Measurements from ENCODE around the gene HOXA4. TPM values are rescaled to one million over a fixed set of nuclear protein-coding genes. Genes with fewer than 3 reads are reported as not detected.

Gene HOXA4
- total and polyA plus RNA-seq, 10 of the 15 experiments (the other 5 are each of a cell fraction or from before 2014, with no cell fraction given): 0.07 TPM; not detected in 9

DNA sequence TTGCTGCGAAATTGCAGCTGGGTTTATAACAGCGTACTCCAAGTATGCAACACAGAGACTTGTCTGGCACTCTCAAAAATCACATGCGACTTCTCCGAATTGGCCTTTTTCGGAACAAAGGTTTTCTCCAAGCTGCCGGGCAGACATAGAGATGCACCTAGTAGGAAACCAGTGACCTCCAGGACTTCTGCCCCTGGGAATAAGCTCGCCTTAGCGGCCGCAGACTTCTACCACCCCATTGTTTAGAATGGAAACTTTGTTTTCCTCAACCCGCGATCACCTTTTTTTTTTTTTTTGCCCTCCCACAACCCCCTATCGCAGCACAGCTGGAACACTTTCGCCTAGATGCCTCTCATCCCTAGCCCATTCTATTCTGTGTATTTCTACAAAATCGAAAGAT, 48.5 kb upstream of the HOXA4 start (continued):
- TF ChIP-seq, protein P1, sequence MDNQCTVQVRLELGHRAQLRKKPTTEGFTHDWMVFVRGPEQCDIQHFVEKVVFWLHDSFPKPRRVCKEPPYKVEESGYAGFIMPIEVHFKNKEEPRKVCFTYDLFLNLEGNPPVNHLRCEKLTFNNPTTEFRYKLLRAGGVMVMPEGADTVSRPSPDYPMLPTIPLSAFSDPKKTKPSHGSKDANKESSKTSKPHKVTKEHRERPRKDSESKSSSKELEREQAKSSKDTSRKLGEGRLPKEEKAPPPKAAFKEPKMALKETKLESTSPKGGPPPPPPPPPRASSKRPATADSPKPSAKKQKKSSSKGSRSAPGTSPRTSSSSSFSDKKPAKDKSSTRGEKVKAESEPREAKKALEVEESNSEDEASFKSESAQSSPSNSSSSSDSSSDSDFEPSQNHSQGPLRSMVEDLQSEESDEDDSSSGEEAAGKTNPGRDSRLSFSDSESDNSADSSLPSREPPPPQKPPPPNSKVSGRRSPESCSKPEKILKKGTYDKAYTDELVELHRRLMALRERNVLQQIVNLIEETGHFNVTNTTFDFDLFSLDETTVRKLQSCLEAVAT (IDR thresholded peaks at IDR 0.05): no peak

GRCh38 chr7:27178366-27178765, 47.8 kb upstream of the HOXA4 start:
- no peak overlapping the region for H3K27ac ChIP-seq (ENCODE audit: control insufficient read depth, insufficient read depth)
- H2AFZ ChIP-seq (ENCODE audit: control insufficient read depth, low read depth, low read length): no peak overlapping the region
- peaks cover 14 to 22% of the 10 kb centered on the region in 2 experiments for H3K27me3 ChIP-seq (replicated peaks in 1 of 2; ENCODE audit: control insufficient read depth in 2 of 2, insufficient read depth in 2 of 2, low read length in 1 of 2)
- no TSS peak for BruUV-seq (replicated peaks)
- ChIA-PET RAD21 (ENCODE audit: unreplicated experiment) (no interaction called here), POLR2A (no interaction called here), CTCF (interaction anchor here (2.0 kb wide), 1 partner anchor 1284 kb away, joined by 4 read pairs; no protein-coding TSS in a partner anchor), SMC1A (ENCODE audit: uncharacterized antibody, unreplicated experiment) (no interaction called here)
- no peak overlapping the region for H3K4me2 ChIP-seq (ENCODE audit: control insufficient read depth, insufficient read depth)
- ATAC-seq: no peak
- no peaks in the 10 kb centered on the region for H3K79me2 ChIP-seq (ENCODE audit: control insufficient read depth, insufficient read depth, low read length)
- in situ Hi-C loops (cut with MboI) (no loop called here), intact Hi-C loops (cut with micrococcal nuclease; ENCODE audit: unreplicated experiment) (no loop called here)
- H4K20me1 ChIP-seq (ENCODE audit: control insufficient read depth, insufficient read depth): no peaks in the 10 kb centered on the region
- no peak for DNase-seq (ENCODE audit: low read depth, low spot score)
- no peaks in the 10 kb centered on the region for H3K4me1 ChIP-seq (ENCODE audit: control insufficient read depth, insufficient read depth, low read length)
- H3K9me3 ChIP-seq (replicated peaks; ENCODE audit: control insufficient read depth, insufficient read depth, low read length): no peaks in the 10 kb centered on the region; the same call in 2 of the 3 replicates
- 57% methylated on average over 6 of the region's 6 CpGs for WGBS (ENCODE audit: insufficient coverage, insufficient replicate concordance, low lambda C conversion rate, missing lambda C conversion rate)
- no peak for FAIRE-seq
- no peak overlapping the region for H3K9ac ChIP-seq (ENCODE audit: control insufficient read depth, insufficient read depth, low read length)
- no peak overlapping the region for H3K4me3 ChIP-seq
- H3K36me3 ChIP-seq (ENCODE audit: control insufficient read depth in 2 of 2, insufficient read depth in 2 of 2, low read length in 1 of 2): no peaks in the 10 kb centered on the region
- TF ChIP-seq STAT3 (IDR thresholded peaks at IDR 0.05; ENCODE audit: low read depth, low read length): no peak
- TF ChIP-seq RELA (IDR thresholded peaks at IDR 0.05; ENCODE audit: borderline replicate concordance, partially characterized antibody): no peak
- TF ChIP-seq BRCA1 (IDR thresholded peaks at IDR 0.05; ENCODE audit: low read depth, low read length): no peak
- TF ChIP-seq ATF2 (IDR thresholded peaks at IDR 0.05; ENCODE audit: low read length): no peak
- TF ChIP-seq PRDM15 (CRISPR knock-in tag; IDR thresholded peaks at IDR 0.05): no peak
- no peak for TF ChIP-seq JUND (IDR thresholded peaks at IDR 0.05; ENCODE audit: low read depth, low read length)
- no peak for TF ChIP-seq GATAD2B (conservative IDR thresholded peaks at IDR 0.05; ENCODE audit: low read depth)
- TF ChIP-seq RCOR1 (conservative IDR thresholded peaks at IDR 0.05; ENCODE audit: low read depth, low read length): no peak
- no peak for TF ChIP-seq EP300 (IDR thresholded peaks at IDR 0.05; ENCODE audit: borderline replicate concordance in 1 of 2, control insufficient read depth in 1 of 2, low read depth in 2 of 2, low read length in 2 of 2)
- TF ChIP-seq E2F8 (IDR thresholded peaks at IDR 0.05; ENCODE audit: low read depth, partially characterized antibody): no peak
- TF ChIP-seq NFYB (IDR thresholded peaks at IDR 0.05; ENCODE audit: insufficient read depth, low read depth, low read length): no peak
- no peak for TF ChIP-seq HDAC6 (IDR thresholded peaks at IDR 0.05; ENCODE audit: unreplicated experiment)
